ENCODE measurements around the gene MUC5AC.

MUC5AC gene

GRCh38 chr11:1131033-1131911 lies 26.5 kb upstream of the MUC5AC start:
- no peak for TF ChIP-seq CTCF (IDR thresholded peaks at IDR 0.05)

GRCh38 chr11:1134848-1135445 lies 22.8 kb upstream of the MUC5AC start:
- TF ChIP-seq CTCF (IDR thresholded peaks at IDR 0.05) = no peak

- TF ChIP-seq CTCF (IDR thresholded peaks at IDR 0.05) = no peak
Measured at GRCh38 chr11:1138097-1138496, 19.7 kb upstream of the MUC5AC start.

- TF ChIP-seq CTCF (IDR thresholded peaks at IDR 0.05) = no peak
Measured at GRCh38 chr11:1139441-1140083, 18.2 kb upstream of the MUC5AC start.

- no peak for TF ChIP-seq CTCF (IDR thresholded peaks at IDR 0.05)
Measured at GRCh38 chr11:1140642-1141490, 16.9 kb upstream of the MUC5AC start.

GRCh38 chr11:1146365-1146764 lies 11.4 kb upstream of the MUC5AC start:
- no peak for TF ChIP-seq CTCF (IDR thresholded peaks at IDR 0.05)

- TF ChIP-seq CTCF (IDR thresholded peaks at IDR 0.05) = no peak
Measured at GRCh38 chr11:1147792-1148191, 10.0 kb upstream of the MUC5AC start.

All from LNCAP (cell line).